Cardiac fibroblast (primary cell): Measurements from ENCODE around the gene HERC3.

Source experiments
- DNase-seq, 2 donors: peaks; one replicate each; pipeline versions ENCODE4 v3.0.0 to v3.0.0-alpha.2; 2010; ENCODE audit warnings: low read depth in 2 of 2
- H3K4me3 ChIP-seq, 2 donors: replicated peaks in 1 of 2; 1 replicate in 1 of 2; 2 replicates in 1 of 2; pipeline ENCODE4 v1.5.1; 2011; ENCODE audit warnings: low read depth in 2 of 2, low read length in 2 of 2, mild to moderate bottlenecking in 2 of 2, moderate library complexity in 1 of 2
- TF ChIP-seq, protein P1 (sequence below): IDR thresholded peaks from one replicate; pipeline ENCODE4 v1.5.1; 2011; ENCODE audit warnings: low read depth, mild to moderate bottlenecking, low read length, inconsistent platforms

The HERC3 gene

DNA sequence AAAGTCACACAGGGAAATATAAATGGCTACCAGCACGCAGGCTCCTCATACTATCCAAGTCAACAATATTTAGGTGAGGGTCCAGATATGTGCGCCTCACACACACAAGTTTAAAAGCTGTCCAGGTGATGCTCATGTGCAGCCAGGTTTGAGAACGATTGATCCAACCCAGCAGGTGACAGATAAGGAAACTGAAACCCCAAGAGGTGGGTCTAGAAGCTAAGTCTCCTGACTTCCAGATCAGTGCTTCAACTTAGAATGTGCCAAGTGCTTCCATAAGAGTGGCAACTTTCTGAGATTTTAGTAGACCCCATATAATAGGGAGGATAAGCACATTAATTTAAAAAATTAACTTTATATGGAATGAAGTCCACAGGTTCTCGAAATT, 159.8 kb downstream of the HERC3 start:
- TF ChIP-seq, protein P1, sequence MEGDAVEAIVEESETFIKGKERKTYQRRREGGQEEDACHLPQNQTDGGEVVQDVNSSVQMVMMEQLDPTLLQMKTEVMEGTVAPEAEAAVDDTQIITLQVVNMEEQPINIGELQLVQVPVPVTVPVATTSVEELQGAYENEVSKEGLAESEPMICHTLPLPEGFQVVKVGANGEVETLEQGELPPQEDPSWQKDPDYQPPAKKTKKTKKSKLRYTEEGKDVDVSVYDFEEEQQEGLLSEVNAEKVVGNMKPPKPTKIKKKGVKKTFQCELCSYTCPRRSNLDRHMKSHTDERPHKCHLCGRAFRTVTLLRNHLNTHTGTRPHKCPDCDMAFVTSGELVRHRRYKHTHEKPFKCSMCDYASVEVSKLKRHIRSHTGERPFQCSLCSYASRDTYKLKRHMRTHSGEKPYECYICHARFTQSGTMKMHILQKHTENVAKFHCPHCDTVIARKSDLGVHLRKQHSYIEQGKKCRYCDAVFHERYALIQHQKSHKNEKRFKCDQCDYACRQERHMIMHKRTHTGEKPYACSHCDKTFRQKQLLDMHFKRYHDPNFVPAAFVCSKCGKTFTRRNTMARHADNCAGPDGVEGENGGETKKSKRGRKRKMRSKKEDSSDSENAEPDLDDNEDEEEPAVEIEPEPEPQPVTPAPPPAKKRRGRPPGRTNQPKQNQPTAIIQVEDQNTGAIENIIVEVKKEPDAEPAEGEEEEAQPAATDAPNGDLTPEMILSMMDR: no peak
- H3K4me3 ChIP-seq: no peak overlapping the region
- DNase-seq: no peak

DNA sequence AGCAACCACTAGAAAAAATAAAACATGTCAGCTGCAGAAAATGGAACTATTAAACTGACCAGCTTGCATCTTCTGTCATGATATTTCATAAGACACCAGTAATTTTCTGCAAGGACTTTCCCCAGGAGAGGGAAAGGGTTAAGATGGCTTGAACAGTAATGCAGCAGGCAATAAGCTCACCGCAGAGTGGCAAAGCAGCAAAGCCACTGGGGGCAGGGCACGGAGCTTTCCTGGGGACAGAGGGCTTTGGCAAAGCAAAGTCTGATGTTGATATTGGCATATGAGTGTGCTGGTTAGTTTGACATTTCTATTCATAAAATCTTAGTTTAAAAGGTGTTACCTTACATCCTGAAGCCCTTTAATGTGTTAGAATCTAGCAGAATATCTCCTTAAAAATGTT, 160.5 kb downstream of the HERC3 start:
- DNase-seq: no peak
- TF ChIP-seq, protein P1: no peak
- H3K4me3 ChIP-seq: no peak overlapping the region

DNA sequence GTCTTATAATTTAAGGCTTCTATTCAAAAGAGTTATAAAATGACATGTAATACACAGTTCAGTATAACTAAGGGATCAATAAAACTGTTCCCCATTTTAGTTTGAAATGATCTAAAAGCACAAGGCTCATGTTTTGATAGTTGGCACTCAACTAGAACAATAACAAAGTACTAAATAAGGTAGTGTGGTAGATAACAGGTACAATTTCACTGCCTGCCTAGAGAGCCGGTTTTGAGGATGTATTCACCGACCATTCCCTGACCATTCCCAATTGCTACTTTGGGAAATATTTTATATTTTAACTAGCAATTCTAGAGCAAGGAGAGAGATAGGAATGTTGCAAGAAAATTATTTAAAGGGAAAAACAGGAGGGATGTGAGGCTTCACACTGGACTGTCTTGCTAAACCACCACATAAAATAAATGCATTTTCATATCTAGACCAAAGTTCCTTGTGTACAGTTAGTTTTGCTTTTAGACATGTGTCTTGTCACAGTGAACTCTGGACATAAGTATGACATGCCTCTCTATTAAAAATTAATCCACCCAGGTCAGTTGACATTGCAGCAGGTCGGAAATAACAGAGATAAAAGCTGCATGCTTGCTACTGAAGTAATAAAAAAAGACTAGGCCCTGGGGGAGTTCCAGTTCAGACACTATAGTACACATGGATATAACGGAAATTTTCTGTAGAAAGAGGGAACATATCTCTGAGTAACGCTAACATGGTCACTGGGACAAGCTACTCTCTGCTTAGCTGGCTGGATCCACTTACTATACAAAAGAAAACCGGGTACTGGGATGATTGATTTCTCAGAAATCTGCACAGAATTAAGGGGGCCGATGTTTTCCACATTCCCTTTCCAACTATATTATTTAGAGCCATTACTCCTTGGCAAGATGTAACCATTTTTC, 161.6 kb downstream of the HERC3 start:
- no peak overlapping the region for H3K4me3 ChIP-seq
- DNase-seq: no peak
- TF ChIP-seq, protein P1: no peak

- DNase-seq: no peak
- TF ChIP-seq, protein P1: no peak
- no peak overlapping the region for H3K4me3 ChIP-seq
Measured at GRCh38 chr4:88754796-88755195, 162.5 kb downstream of the HERC3 start.

DNA sequence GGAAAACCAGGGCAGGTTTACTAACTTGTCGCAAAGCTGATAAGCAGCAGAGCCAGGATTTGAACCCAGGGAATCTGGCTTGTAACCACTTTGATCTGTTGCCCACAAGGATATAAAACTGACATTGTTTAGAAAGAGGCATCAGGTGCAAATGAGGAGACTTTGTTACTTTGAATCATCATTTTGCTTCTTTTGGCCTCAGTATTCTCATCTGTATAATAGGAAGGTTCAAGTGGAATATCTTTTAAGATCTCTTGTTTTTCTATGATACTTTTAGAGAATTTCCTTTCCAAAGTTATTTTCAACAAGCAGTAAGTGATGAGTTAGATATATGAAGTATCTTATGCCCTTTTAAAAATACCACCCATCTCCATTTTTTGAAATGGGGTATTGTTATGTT, 163.2 kb downstream of the HERC3 start:
- no peak overlapping the region for H3K4me3 ChIP-seq
- DNase-seq: no peak
- TF ChIP-seq, protein P1: no peak

- TF ChIP-seq, protein P1: no peak
- DNase-seq: no peak
- no peak overlapping the region for H3K4me3 ChIP-seq
Measured at GRCh38 chr4:88756149-88756548, 163.9 kb downstream of the HERC3 start.
